Gastroesophageal sphincter (tissue), 4 donors: ENCODE results near the gene MANEA. TPM values are rescaled to one million over a fixed set of nuclear protein-coding genes. Genes with fewer than 3 reads are reported as not detected.

Experiments
- ATAC-seq: fragments of 150-250 bp; one replicate; pipeline ENCODE4 v1.9.1; 2016; ENCODE audit warnings: mild to moderate bottlenecking, moderate library complexity
- H3K27ac ChIP-seq, 4 donors: fragments of 200-600 bp; sonication (generic) in 3 of 4; 1 replicate in 3 of 4; 2 replicates in 1 of 4; pipeline ENCODE4 v1.5.1; 2016 to 2019
- H3K27me3 ChIP-seq: fragments of 200-600 bp; sonication (generic); one replicate; pipeline ENCODE4 v1.5.1; 2019
- H3K36me3 ChIP-seq, 2 donors: fragments of 200-600 bp; sonication (generic); one replicate each; pipeline ENCODE4 v1.5.1; 2019; ENCODE audit warnings: control low read depth in 1 of 2
- H3K4me1 ChIP-seq, 3 donors: fragments of 200-600 bp; sonication (generic); 1 replicate in 2 of 3; 2 replicates in 1 of 3; pipeline ENCODE4 v1.5.1; 2016 to 2019; ENCODE audit warnings: control low read depth in 2 of 3
- H3K4me3 ChIP-seq, 2 donors: fragments of 200-600 bp; sonication (generic); one replicate each; pipeline ENCODE4 v1.5.1; 2019; ENCODE audit warnings: mild to moderate bottlenecking in 1 of 2, moderate library complexity in 1 of 2
- H3K9me3 ChIP-seq, 3 donors: fragments of 200-600 bp; sonication (generic); one replicate each; pipeline ENCODE4 v1.5.1; 2017 to 2019; ENCODE audit warnings: control low read depth in 2 of 3
- CTCF ChIP-seq, 4 experiments: fragments of 200-600 bp in 2 of 4; fragments of 450-650 bp in 2 of 4; sonication (generic) in 1 of 4; IDR thresholded peaks; one replicate each; pipeline ENCODE4 v1.5.1; 2017 to 2019; ENCODE audit warnings: antibody characterized with exemption in 4 of 4, mild to moderate bottlenecking in 2 of 4, moderate library complexity in 2 of 4
- EP300 ChIP-seq: sonication (generic); formaldehyde crosslinking; IDR thresholded peaks from one replicate; pipeline ENCODE4 v1.6.1; 2017; ENCODE audit warnings: antibody characterized with exemption, mild to moderate bottlenecking
- POLR2A ChIP-seq, 2 donors: fragments of 450-650 bp; IDR thresholded peaks; one replicate each; pipeline ENCODE4 v1.6.1; 2017; ENCODE audit warnings: antibody characterized with exemption in 2 of 2, mild to moderate bottlenecking in 2 of 2, moderate library complexity in 1 of 2
- POLR2AphosphoS5 ChIP-seq: sonication (generic); formaldehyde crosslinking; IDR thresholded peaks from one replicate; pipeline ENCODE4 v1.6.1; 2017; ENCODE audit warnings: antibody characterized with exemption
- WGBS, 2 donors: methylation state at CpG; one replicate each; pipeline ENCODE4 v1.1.5; 2018; ENCODE audit warnings: low coverage in 1 of 2; 5-methylcytosine and 5-hydroxymethylcytosine counted together
- total RNA-seq, 4 donors: library from RNA; depleted of rRNA; stranded (reverse); fragments of >200 nt; gene quantifications; one replicate each; pipeline ENCODE4 v1.1.0, GENCODE V29; 2016

MANEA gene
- total RNA-seq, 4 donors from 2014 or later, result 6.8 to 12.3 (median 10.1) TPM

GRCh38 chr6:95658886-95659285 is 81.6 kb downstream of the MANEA start:
- TF ChIP-seq POLR2AphosphoS5, result no peak
- no peak for TF ChIP-seq EP300
- TF ChIP-seq CTCF (IDR thresholded peaks at IDR 0.05), result no peak
- no peak for TF ChIP-seq POLR2A (IDR thresholded peaks at IDR 0.05)
- no peak for ATAC-seq
- Histone ChIP-seq H3K36me3 (no peaks in the 10 kb centered on the region), H3K9me3 (no peaks in the 10 kb centered on the region), H3K4me3 (no peak overlapping the region), H3K4me1 (no peaks in the 10 kb centered on the region), H3K27ac (no peak overlapping the region), H3K27me3 (no peaks in the 10 kb centered on the region)
- 34 to 70% methylated on average over 2 of the region's 2 CpGs for WGBS, 2 donors
